GM18907 (cell line): ENCODE data around the gene EGF.

Experiments used
- ATAC-seq: cut with Tn5 transposase; IDR thresholded peaks from one replicate; pipeline ENCODE4 v1.9.1; 2021; ENCODE audit warnings: mild to moderate bottlenecking, moderate library complexity; ENCODE audit not compliant: unreplicated experiment

The EGF gene

GRCh38 chr4:109953556-109953955 is 40.9 kb downstream of the EGF start:
- no peak for ATAC-seq

- no peak for ATAC-seq
These were observed 42.5 kb downstream of the EGF start for GRCh38 chr4:109955146-109955545.

GRCh38 chr4:109957227-109957626 is 44.5 kb downstream of the EGF start:
- ATAC-seq, result no peak

GRCh38 chr4:109959195-109959594 is 46.5 kb downstream of the EGF start:
- no peak for ATAC-seq

- no peak for ATAC-seq
These were observed 49.7 kb downstream of the EGF start for GRCh38 chr4:109962401-109962800.

- ATAC-seq, result no peak
These were observed 54.3 kb downstream of the EGF start for GRCh38 chr4:109966891-109967481.

- peak; percentile 72 for ATAC-seq
These were observed 55.3 kb downstream of the EGF start for GRCh38 chr4:109967798-109968520.

- ATAC-seq, result no peak
These were observed 56.4 kb downstream of the EGF start for GRCh38 chr4:109969087-109969486.

GRCh38 chr4:109969919-109970318 is 57.2 kb downstream of the EGF start:
- ATAC-seq, result no peak

GRCh38 chr4:109972786-109973528 is 60.3 kb downstream of the EGF start:
- no peak for ATAC-seq

- no peak for ATAC-seq
These were observed 60.8 kb downstream of the EGF start for GRCh38 chr4:109973529-109973905.

- ATAC-seq, result no peak
These were observed 63.5 kb downstream of the EGF start for GRCh38 chr4:109976189-109976588.

- no peak for ATAC-seq
These were observed 65.3 kb downstream of the EGF start for GRCh38 chr4:109977854-109978501.

GRCh38 chr4:109978704-109979454 is 66.2 kb downstream of the EGF start:
- no peak for ATAC-seq

GRCh38 chr4:109979920-109980717 is 67.4 kb downstream of the EGF start:
- no peak for ATAC-seq

GRCh38 chr4:109981936-109982335 is 69.3 kb downstream of the EGF start:
- no peak for ATAC-seq

- no peak for ATAC-seq
These were observed 69.8 kb downstream of the EGF start for GRCh38 chr4:109982521-109982920.

- ATAC-seq, result no peak
These were observed 73.6 kb downstream of the EGF start for GRCh38 chr4:109985993-109986974.

- ATAC-seq, result no peak
These were observed 76.4 kb downstream of the EGF start for GRCh38 chr4:109989044-109989443.
